Measurements from ENCODE around the gene COL8A1. TPM values are rescaled to one million over a fixed set of nuclear protein-coding genes. Genes with fewer than 3 reads are reported as not detected.

Gene COL8A1
- total RNA-seq, 2 donors from 2014 or later = not detected

Other genes with a start within 250 kb of the COL8A1 start
- gene CMSS1, start 179.3 kb downstream of the COL8A1 start, total RNA-seq = 10 to 100 TPM; 18.9 to 20.4 TPM